Activated effector memory CD4-positive, alpha-beta T cell treated with Interleukin-2 at 50 U/mL for 16 hours (primary cell): Measurements from ENCODE around the gene ODC1.

ENCODE experiments used
- DNase-seq: peaks from one replicate; pipeline ENCODE4 v3.0.0-alpha.2; 2020

ODC1 gene

GRCh38 chr2:10433264-10433946, 14.7 kb downstream of the ODC1 start:
- DNase-seq, result no peak

- DNase-seq, result no peak
These were observed 15.6 kb downstream of the ODC1 start for GRCh38 chr2:10432311-10433181.

GRCh38 chr2:10431797-10432196, 16.3 kb downstream of the ODC1 start:
- no peak for DNase-seq

- no peak for DNase-seq
These were observed 17.1 kb downstream of the ODC1 start for GRCh38 chr2:10430886-10431622.

GRCh38 chr2:10428924-10429323, 19.2 kb downstream of the ODC1 start:
- DNase-seq, result no peak

GRCh38 chr2:10428355-10428754, 19.8 kb downstream of the ODC1 start:
- DNase-seq, result no peak

- DNase-seq, result no peak
These were observed 20.5 kb downstream of the ODC1 start for GRCh38 chr2:10427618-10427949.

GRCh38 chr2:10426726-10427617, 21.2 kb downstream of the ODC1 start:
- no peak for DNase-seq

GRCh38 chr2:10425699-10426098, 22.4 kb downstream of the ODC1 start:
- DNase-seq, result no peak

- no peak for DNase-seq
These were observed 23.1 kb downstream of the ODC1 start for GRCh38 chr2:10424916-10425505.

GRCh38 chr2:10424051-10424450, 24.1 kb downstream of the ODC1 start:
- DNase-seq, result no peak

- DNase-seq, result no peak
These were observed 24.7 kb downstream of the ODC1 start for GRCh38 chr2:10423400-10423774.

- DNase-seq, result no peak
These were observed 25.3 kb downstream of the ODC1 start for GRCh38 chr2:10422732-10423399.

GRCh38 chr2:10422251-10422650, 25.9 kb downstream of the ODC1 start:
- no peak for DNase-seq

- no peak for DNase-seq
These were observed 28.4 kb downstream of the ODC1 start for GRCh38 chr2:10419553-10420257.

GRCh38 chr2:10417551-10418335, 30.4 kb downstream of the ODC1 start:
- DNase-seq, result no peak

- no peak for DNase-seq
These were observed 32.5 kb downstream of the ODC1 start for GRCh38 chr2:10415640-10416039.

- DNase-seq, result no peak
These were observed 33.1 kb downstream of the ODC1 start for GRCh38 chr2:10415048-10415447.

- no peak for DNase-seq
These were observed 33.5 kb downstream of the ODC1 start for GRCh38 chr2:10414591-10414990.

- no peak for DNase-seq
These were observed 34.1 kb downstream of the ODC1 start for GRCh38 chr2:10413991-10414451.
